SK-N-SH treated with all-trans-retinoic acid at 6 μM for 48 hours (cell line): ENCODE results near the gene MRPS22.

Source experiments
- ARNTL ChIP-seq: fragments of 450-650 bp; formaldehyde crosslinking; IDR thresholded peaks from 2 replicates; pipeline ENCODE4 v1.5.0; 2020; ENCODE audit warnings: low read depth, mild to moderate bottlenecking, moderate library complexity, borderline replicate concordance
- BACH2 ChIP-seq: fragments of 250-450 bp; sonication (Bioruptor Pico); IDR thresholded peaks from 2 replicates; pipeline ENCODE4 v1.9.0; 2021; ENCODE audit warnings: mild to moderate bottlenecking, borderline replicate concordance
- CSDC2 ChIP-seq: fragments of 250-450 bp; sonication (Bioruptor Pico); IDR thresholded peaks from 2 replicates; pipeline ENCODE4 v1.5.0; 2020; ENCODE audit warnings: mild to moderate bottlenecking, moderate library complexity
- ESRRG ChIP-seq: fragments of 250-450 bp; sonication (Bioruptor Pico); IDR thresholded peaks from 2 replicates; pipeline ENCODE4 v1.6.1; 2021; ENCODE audit warnings: mild to moderate bottlenecking
- GLIS3 ChIP-seq: fragments of 250-450 bp; sonication (Bioruptor Pico); IDR thresholded peaks from 2 replicates; pipeline ENCODE4 v1.5.0; 2020; ENCODE audit warnings: mild to moderate bottlenecking, moderate library complexity
- POU6F1 ChIP-seq: fragments of 250-450 bp; sonication (Bioruptor Pico); IDR thresholded peaks from 2 replicates; pipeline ENCODE4 v1.8.0; 2021; ENCODE audit warnings: low read depth, mild to moderate bottlenecking, moderate library complexity, borderline replicate concordance
- RARB ChIP-seq: fragments of 250-450 bp; sonication (Bioruptor Pico); IDR thresholded peaks from 2 replicates; pipeline ENCODE4 v1.8.0; 2021; ENCODE audit warnings: mild to moderate bottlenecking, moderate library complexity
- ZFP3 ChIP-seq: fragments of 250-450 bp; sonication (Bioruptor Pico); IDR thresholded peaks from 2 replicates; pipeline ENCODE4 v1.5.0; 2020; ENCODE audit warnings: mild to moderate bottlenecking, moderate library complexity
- ZFP30 ChIP-seq: fragments of 450-650 bp; formaldehyde crosslinking; IDR thresholded peaks from 2 replicates; pipeline ENCODE4 v1.5.0; 2022; ENCODE audit warnings: mild to moderate bottlenecking, moderate library complexity
- ZNF8 ChIP-seq: fragments of 450-650 bp; formaldehyde crosslinking; IDR thresholded peaks from 2 replicates; pipeline ENCODE4 v1.5.0; 2020; ENCODE audit warnings: mild to moderate bottlenecking, moderate library complexity

GRCh38 chr3:139354661-139355060 lies 10.8 kb downstream of the MRPS22 start:
- TF ChIP-seq ARNTL (CRISPR knock-in tag) (no peak), BACH2 (CRISPR knock-in tag) (no peak), ZFP3 (CRISPR knock-in tag) (no peak), GLIS3 (CRISPR knock-in tag) (no peak), RARB (no peak), POU6F1 (CRISPR knock-in tag) (no peak), ZFP30 (CRISPR knock-in tag) (no peak), ESRRG (no peak), ZNF8 (no peak), CSDC2 (no peak)
